Testis (tissue), 3 donors: Measurements from ENCODE around the gene LARGE1. TPM values are rescaled to one million over a fixed set of nuclear protein-coding genes. Genes with fewer than 3 reads are reported as not detected.

Source experiments
- DNase-seq: peaks from one replicate; pipeline ENCODE4 v3.0.0-alpha.2; 2019
- H3K27ac ChIP-seq, 2 donors: fragments of 200-600 bp; sonication (generic); one replicate each; pipeline ENCODE4 v1.5.1; 2019
- H3K27me3 ChIP-seq: fragments of 200-600 bp; sonication (generic); one replicate; pipeline ENCODE4 v1.5.1; 2019
- H3K36me3 ChIP-seq: fragments of 200-600 bp; sonication (generic); one replicate; pipeline ENCODE4 v1.5.1; 2017; ENCODE audit warnings: low read depth; ENCODE audit errors: missing control alignments
- H3K4me1 ChIP-seq: fragments of 200-600 bp; sonication (generic); one replicate; pipeline ENCODE4 v1.5.1; 2019
- H3K4me3 ChIP-seq, 2 donors: fragments of 200-600 bp; sonication (generic); one replicate each; pipeline ENCODE4 v1.5.1; 2017 to 2019
- H3K9me3 ChIP-seq: fragments of 200-600 bp; sonication (generic); one replicate; pipeline ENCODE4 v1.5.1; 2017
- CTCF ChIP-seq, 3 experiments: fragments of 450-650 bp in 2 of 3; fragments of 200-600 bp in 1 of 3; sonication (generic) in 1 of 3; IDR thresholded peaks; one replicate each; pipeline ENCODE4 v1.5.1; 2016 to 2019; ENCODE audit warnings: antibody characterized with exemption in 3 of 3, mild to moderate bottlenecking in 2 of 3, moderate library complexity in 1 of 3
- POLR2A ChIP-seq: fragments of 450-650 bp; IDR thresholded peaks from one replicate; pipeline ENCODE4 v1.6.1; 2017; ENCODE audit warnings: antibody characterized with exemption, mild to moderate bottlenecking, moderate library complexity
- WGBS, 2 donors: methylation state at CpG; one replicate each; pipeline ENCODE4 v1.1.5; 2018; 5-methylcytosine and 5-hydroxymethylcytosine counted together
- intact Hi-C: fragments of 100-400 bp; cut with DNase I; formaldehyde crosslinking; loops from one replicate; pipeline ENCODE4 v1.15.1; 2023; ENCODE audit warnings: low total_unique reads
- polyA plus RNA-seq: library from polyadenylated mRNA; stranded (reverse); fragments of 350-450 nt; fragmentation: Illumina TruSeq; extraction: RNeasy Lipid Tissue Mini Kit (QIAGEN cat#74804); gene quantifications from one replicate; pipeline ENCODE4 v1.2.3, GENCODE V29; 2014; ENCODE audit warnings: low read depth, low replicate concordance; ENCODE audit not compliant: insufficient read depth
- total RNA-seq, 2 donors: library from RNA; depleted of rRNA; stranded (reverse); fragments of >200 nt; gene quantifications; one replicate each; pipeline ENCODE4 v1.2.3, GENCODE V29; 2016

LARGE1 gene
- total and polyA plus RNA-seq, 3 donors from 2014 or later: 19.5 to 27.3 (median 21.8) TPM

- Histone ChIP-seq H3K4me1 (peaks cover 8% of the 10 kb centered on the region), H3K36me3 (no peaks in the 10 kb centered on the region), H3K9me3 (no peaks in the 10 kb centered on the region), H3K27me3 (no peaks in the 10 kb centered on the region), H3K27ac (peak overlapping the region; percentile 75 to 85), H3K4me3 (peak overlapping the region; percentile 53 to 68)
- 0 to 1% methylated on average over 39 to 51 of the region's 52 CpGs for WGBS, 2 donors
- intact Hi-C loops: no loop called here
- TF ChIP-seq CTCF (IDR thresholded peaks at IDR 0.05) (no peak), POLR2A (no peak)
- peak; percentile 79 for DNase-seq
These were observed 1.5 kb upstream of the LARGE1 start for GRCh38 chr22:33921525-33922348.

GRCh38 chr22:33920927-33921524, 750 bp upstream of the LARGE1 start:
- Histone ChIP-seq H3K4me3 (peak overlapping the region; percentile 53 to 68), H3K27ac (peak overlapping the region; percentile 75 to 85), H3K9me3 (no peaks in the 10 kb centered on the region), H3K4me1 (peaks cover 8% of the 10 kb centered on the region), H3K36me3 (no peaks in the 10 kb centered on the region), H3K27me3 (no peaks in the 10 kb centered on the region)
- WGBS, 2 donors: 1 to 3% methylated on average over 6 to 37 of the region's 69 CpGs
- DNase-seq: peak; percentile 98
- intact Hi-C loops: no loop called here
- TF ChIP-seq POLR2A: peak; percentile 2
- peak in 1 of 3 experiments; percentile 17 for TF ChIP-seq CTCF (IDR thresholded peaks at IDR 0.05)

GRCh38 chr22:33919391-33920196, 682 bp downstream of the LARGE1 start:
- H3K27ac ChIP-seq: peak overlapping the region in 1 of 2 donors; percentile 58
- no peaks in the 10 kb centered on the region for H3K36me3 ChIP-seq
- H3K27me3 ChIP-seq: no peaks in the 10 kb centered on the region
- H3K4me3 ChIP-seq: peak overlapping the region; percentile 61 to 81
- 0 to 4% methylated on average over 3 to 29 of the region's 57 CpGs for WGBS, 2 donors
- peak; percentile 43 for DNase-seq
- intact Hi-C loops: no loop called here
- H3K4me1 ChIP-seq: peaks cover 8% of the 10 kb centered on the region
- H3K9me3 ChIP-seq: no peaks in the 10 kb centered on the region
- no peak for TF ChIP-seq POLR2A
- TF ChIP-seq CTCF (IDR thresholded peaks at IDR 0.05): no peak

GRCh38 chr22:33918676-33919365, 1.5 kb downstream of the LARGE1 start:
- TF ChIP-seq CTCF (IDR thresholded peaks at IDR 0.05): no peak
- TF ChIP-seq POLR2A: no peak
- H3K36me3 ChIP-seq: no peaks in the 10 kb centered on the region
- H3K4me1 ChIP-seq: peaks cover 8% of the 10 kb centered on the region
- no peak overlapping the region for H3K27ac ChIP-seq
- DNase-seq: no peak
- no peaks in the 10 kb centered on the region for H3K9me3 ChIP-seq
- WGBS, 2 donors: 40 to 44% methylated on average over 10 of the region's 10 CpGs
- H3K27me3 ChIP-seq: no peaks in the 10 kb centered on the region
- peak overlapping the region in 1 of 2 donors; percentile 81 for H3K4me3 ChIP-seq
- intact Hi-C loops: no loop called here
